HG03457 (cell line): ENCODE results near the gene CAPN14.
A peak's percentile ranks its signal among the peaks of the same experiment; 100 is the strongest.

Experiments
- ATAC-seq: cut with Tn5 transposase; IDR thresholded peaks from one replicate; pipeline ENCODE4 v1.9.1; 2021; ENCODE audit warnings: moderate number of reproducible peaks; ENCODE audit not compliant: unreplicated experiment

The CAPN14 gene

GRCh38 chr2:31227711-31228125 is 10.4 kb upstream of the CAPN14 start:
- ATAC-seq, result no peak

GRCh38 chr2:31227110-31227509 is 9.8 kb upstream of the CAPN14 start:
- no peak for ATAC-seq

- no peak for ATAC-seq
Measured at GRCh38 chr2:31226266-31226665, 9.0 kb upstream of the CAPN14 start.

DNA sequence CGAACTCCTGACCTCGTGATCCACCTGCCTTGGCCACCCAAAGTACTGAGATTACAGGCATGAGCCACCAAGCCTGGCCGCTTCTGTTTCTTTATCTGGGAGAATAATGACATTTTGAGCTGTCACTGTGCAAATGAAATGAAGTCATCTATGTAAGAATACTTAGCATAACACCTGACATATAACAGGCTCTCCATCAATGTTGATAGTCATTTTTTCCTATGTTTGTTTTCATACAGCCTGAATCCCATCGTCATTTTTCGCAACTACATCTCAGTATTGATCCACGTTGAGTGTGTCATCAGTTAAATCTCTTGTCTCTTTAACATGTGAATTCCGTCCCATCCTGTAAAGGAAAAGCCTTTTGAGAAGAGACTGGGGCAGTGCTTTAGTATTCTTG is 6.4 kb upstream of the CAPN14 start:
- no peak for ATAC-seq

GRCh38 chr2:31223026-31223425 is 5.7 kb upstream of the CAPN14 start:
- ATAC-seq, result no peak

DNA sequence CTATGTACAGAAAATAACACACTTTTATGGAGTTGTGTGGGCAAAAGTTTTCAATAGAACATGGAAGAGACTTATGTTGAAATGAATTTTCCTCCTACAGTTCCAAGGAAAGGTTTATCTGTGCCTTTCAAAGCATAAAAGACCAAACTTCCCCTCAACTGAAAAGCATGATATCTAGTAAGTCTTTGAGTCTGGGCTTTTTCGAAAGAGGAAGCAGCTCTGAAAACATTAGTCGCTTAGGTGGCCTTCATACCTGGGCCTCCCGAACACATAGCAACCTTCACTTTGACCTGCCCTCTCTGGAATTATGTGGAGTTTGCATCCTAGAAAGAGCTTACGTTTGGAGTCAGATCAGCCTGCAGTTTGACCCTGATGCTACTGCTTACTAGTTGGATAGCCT is 4.8 kb upstream of the CAPN14 start:
- ATAC-seq, result no peak

DNA sequence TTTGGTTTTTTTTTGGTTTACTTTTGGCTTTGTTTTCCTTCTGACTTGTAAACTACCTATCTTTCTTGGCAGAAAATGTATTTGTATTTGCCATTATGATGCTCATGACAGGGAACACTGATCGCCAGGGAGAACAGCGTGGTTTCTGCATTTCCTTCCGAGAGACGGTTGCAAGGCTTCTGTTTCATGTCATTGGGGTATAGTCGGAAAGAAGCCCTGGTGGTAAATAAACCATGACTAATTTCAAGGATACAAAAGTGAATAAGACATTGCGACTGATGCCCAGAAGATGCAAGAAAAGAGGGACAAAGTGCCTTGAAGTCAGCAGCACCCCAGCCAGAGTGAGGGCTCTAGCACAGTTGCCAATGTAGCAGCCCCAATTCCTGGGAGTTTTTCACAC is 4.2 kb upstream of the CAPN14 start:
- ATAC-seq, result no peak

GRCh38 chr2:31219131-31219969 is 2.0 kb upstream of the CAPN14 start:
- ATAC-seq, result peak; percentile 68

DNA sequence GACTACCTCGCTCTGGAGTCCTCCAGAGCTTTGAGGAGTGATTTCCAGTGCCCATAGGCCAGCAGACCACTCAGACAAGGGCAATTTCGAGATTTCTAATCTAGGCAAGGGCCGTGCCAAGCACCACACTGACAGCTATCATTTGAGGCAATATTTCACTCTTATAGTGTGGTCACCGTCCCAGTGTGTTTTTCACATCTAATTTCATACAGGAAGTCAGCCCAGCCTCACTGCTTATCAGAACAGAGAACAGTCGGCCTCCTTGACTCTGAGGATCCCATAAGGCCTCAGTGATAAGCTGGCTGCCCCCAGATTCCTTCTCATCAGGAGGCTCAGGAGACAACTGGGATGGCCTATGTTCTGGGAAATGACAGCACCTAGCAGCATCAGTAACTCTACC is 581 bp downstream of the CAPN14 start:
- ATAC-seq, result no peak

- no peak for ATAC-seq
Measured at GRCh38 chr2:31214444-31214915, 2.8 kb downstream of the CAPN14 start.

GRCh38 chr2:31213601-31214443 is 3.5 kb downstream of the CAPN14 start:
- no peak for ATAC-seq

GRCh38 chr2:31212659-31213600 is 4.4 kb downstream of the CAPN14 start:
- no peak for ATAC-seq

DNA sequence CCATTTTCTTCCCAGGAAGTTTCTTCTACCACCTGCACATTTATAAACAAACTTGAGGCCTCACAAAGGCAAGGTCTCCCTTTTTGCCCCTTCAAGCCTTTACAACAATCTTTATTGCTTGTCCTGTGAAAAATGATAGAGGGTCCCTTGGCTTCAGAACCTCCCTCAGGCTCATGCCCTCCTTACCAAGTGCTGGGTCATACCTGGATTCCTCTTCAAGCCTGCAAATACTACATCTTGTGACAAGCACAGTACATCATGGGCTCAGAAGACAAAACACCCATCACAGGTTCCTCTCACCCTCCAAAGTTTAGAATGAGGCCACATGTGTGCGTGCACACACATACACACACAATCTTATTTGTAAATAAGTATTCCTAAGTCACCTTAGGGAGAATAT is 9.1 kb downstream of the CAPN14 start:
- ATAC-seq, result no peak

- ATAC-seq, result no peak
Measured at GRCh38 chr2:31207790-31208189, 9.5 kb downstream of the CAPN14 start.

- ATAC-seq, result no peak
Measured at GRCh38 chr2:31205613-31206012, 11.7 kb downstream of the CAPN14 start.

- no peak for ATAC-seq
Measured at GRCh38 chr2:31205186-31205585, 12.1 kb downstream of the CAPN14 start.

DNA sequence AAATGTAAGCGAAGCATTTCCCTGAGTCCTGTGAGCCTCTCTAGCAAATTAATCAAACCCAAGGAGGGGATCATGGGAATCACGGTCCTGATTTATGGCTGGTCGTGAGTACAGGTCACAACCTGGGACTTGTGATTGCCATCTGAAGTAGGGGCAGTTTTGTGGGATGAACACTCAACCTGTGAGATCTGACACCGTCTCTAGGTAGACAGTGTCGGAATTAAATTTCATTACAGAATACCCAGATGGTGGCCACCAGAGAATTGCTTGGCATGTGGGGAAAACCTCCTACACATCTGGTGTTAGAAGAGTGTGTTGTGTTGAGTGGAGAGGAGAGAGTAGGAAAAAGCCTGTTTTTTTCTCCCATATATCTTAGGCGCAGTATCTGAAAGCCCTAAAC is 12.5 kb downstream of the CAPN14 start:
- no peak for ATAC-seq

DNA sequence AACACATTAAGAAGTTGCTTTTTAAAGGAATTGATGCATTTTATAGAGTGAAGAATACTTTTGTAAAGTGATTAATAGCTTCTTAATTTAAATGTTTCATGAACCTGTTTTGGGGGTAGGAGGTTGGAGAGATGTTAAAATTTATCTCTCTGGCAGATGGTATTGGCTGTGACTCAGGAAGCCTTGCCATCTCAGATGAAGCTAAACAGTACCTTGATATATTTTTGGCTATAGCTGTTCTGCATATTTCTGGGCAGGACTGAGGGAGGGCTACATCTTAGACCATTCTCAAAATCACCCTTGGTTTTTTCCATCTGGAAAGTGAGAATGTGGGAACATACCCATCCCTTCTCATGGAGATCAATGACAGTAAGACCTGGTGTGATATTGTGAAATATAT is 13.4 kb downstream of the CAPN14 start:
- no peak for ATAC-seq

DNA sequence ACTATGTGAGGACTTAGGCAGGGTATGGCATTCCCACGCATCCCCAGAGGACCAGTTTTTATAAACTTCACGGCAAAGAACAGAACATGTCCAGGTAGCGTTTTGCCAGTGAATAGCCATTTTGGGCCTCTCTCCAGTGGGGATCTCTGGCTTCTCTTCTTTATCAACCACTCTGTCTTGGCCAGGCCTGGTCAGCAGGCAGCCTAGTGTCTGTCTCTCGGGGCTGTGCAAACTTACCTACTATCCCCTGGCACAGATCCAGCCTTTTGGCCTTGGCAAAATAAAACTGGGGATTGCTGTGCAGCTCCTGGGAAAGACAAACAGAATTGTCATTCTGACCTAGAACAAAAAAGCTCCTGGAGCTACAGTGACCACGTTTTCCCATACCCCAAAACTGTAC is 14.5 kb downstream of the CAPN14 start:
- ATAC-seq, result no peak

DNA sequence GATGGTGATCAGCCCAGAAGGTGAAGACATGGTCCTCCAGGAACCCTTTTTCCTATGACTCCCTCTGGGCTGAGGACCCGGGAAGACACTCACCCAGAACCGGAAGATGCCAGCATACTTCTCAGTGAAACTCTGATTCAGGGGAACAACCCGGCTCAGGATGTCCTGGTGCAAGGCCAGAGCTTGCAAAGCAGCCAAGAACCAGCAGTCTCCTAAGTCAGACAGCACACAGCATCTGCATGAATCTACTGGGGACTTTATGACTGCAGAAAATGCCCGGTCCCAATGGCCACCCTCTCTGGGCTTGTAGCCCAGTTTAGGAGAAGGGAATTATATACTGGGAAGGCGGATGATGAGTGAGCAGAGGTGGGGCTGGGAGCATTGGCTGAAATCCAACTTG is 15.3 kb downstream of the CAPN14 start:
- no peak for ATAC-seq

DNA sequence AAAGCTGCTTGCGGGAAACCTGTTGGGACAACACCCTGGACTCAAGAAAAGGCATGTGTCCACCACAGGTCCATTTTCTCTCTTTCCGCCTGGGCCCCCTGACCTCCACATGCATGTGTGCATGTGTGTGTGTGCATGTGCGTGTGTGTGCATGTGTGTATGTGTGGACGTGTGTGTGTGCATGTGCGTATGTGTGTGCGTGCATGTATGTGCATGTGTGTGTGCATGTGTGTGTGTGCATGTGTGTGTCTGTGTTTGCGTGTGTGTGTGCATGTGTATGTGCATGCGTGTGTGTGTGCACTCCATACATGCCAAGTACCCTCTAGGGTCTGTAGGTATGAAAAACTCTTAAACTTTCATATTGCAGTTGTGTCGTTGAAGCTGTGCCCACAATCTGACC is 16.3 kb downstream of the CAPN14 start:
- no peak for ATAC-seq
